NOMO-1 treated with dmso at 0.1 percent for 144 hours (cell line): ENCODE measurements around the gene WIZ.

Source experiments
- DNase-seq: peaks from one replicate; lab custom pipeline; 2025; ENCODE audit not compliant: unreplicated experiment; lab: John Stamatoyannopoulos, UW

WIZ gene

DNA sequence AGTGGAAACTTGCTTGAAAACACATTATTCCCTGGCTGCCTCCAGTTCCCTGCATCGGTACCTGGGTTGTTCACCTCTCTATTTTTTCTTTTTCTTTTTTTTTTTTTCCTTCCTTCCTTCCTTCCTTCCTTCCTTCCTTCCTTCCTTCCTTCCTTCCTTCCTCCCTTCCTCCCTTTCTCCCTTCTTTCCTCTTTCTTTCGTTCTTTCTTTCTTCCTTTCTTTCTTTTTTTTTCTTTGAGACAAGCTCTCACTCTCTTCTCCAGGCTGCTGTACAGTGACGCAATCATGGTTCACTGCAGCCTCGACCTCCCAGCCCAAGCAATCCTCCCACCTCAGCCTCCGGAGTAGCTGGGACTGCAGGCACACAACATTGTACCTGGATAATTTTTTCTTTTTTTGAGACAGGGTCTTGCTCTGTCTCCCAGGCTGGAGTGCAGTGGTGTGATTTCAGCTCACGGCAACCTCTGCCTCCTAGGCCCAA lies 18.0 kb upstream of the WIZ start:
- no peak for DNase-seq

GRCh38 chr19:15466851-15467733 lies 17.3 kb upstream of the WIZ start:
- DNase-seq: no peak

DNA sequence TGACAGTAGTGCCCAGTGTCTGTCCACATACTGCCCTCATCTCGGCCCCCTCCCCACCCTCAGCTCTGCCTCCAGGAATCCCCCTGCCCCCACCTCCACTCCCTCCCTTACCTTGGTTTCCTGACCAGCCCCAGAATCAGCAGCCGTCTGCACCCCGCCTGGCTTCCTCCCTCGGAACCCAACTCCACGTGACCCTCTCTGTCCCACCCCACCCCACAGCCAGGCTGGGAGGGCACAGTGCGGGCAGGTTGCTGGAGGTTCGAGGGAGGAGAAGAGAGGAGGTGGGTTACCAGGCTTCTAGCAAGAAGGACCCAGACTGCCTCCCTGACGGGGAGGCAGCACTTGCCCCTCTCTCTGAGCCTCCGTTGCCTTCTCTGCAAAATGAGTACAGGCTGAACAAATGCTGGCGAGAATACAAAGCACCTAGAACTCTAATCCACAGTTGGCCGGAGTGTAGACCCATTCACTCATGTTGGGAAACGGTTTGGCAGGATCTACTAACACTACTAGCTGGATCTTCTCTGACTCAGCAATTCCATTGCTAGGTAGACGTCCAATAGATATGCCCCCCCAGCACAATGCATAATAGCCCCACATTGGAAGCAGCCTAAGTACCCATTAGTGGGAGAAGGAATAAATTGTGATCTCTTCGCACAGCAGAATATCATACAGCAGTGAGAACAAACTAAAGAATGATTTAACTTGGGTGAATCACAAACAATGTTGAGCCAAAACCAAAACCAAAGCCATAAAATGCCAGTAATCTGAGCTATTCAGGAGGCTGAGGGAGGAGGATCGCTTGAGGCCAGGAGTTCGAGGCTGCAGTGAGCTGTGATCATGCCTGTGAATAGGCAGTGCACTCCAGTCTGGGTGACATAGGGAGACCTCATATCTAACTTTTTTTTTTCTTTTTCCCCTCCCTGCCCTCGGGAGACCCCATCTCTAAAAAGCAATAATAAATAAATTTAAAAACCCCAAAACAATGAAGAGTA lies 14.9 kb upstream of the WIZ start, which contains the start of gene RASAL3:
TSS of gene RASAL3 (minus strand) at position 151 of the 992 bp plus-strand sequence. CDS start 186 bp downstream, outside the sequence.
- DNase-seq: peak; percentile 10

- peak; percentile 58 for DNase-seq
Measured at GRCh38 chr19:15463861-15464371, 14.2 kb upstream of the WIZ start.

GRCh38 chr19:15461694-15462093 lies 11.9 kb upstream of the WIZ start:
- DNase-seq: no peak

DNA sequence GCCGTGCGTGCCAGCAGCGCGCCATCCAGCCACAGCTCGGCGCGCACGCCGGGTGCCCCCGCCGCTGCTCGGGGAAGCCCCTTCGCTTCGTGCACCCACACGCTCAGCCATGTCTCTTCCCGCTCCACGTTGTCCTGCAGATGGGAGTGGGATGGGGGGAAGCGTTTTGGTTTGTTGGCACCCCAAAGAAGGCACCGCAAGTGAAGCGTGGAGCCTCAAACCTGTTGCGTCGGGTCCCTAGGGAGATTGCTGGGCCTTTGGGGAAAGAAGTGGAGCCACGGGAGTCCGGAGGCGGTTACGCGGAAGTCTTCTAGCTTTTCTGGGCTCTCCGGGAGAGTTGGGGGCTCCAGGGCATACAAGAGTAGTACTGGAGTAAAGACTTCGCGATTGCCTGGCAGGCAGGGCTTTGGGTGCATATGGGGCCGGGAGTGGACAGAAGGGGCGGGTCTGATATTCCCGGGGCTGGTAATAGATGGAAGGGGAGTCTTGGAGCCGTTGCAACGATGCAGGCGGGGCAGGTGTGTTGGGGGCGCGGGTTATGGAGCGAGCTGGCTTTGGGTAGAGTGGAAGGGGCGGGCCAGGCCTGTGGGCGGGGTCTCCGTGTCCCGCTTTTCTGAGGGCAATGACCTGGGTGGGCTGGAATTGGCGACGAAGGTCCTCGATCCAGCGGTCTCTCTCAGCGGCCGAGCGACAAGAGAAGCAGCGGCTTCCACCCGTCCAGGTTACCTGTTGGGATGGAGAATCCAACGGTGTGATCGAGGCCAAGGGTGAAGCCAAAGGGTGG lies 8.1 kb upstream of the WIZ start:
- no peak for DNase-seq

- no peak for DNase-seq
Measured at GRCh38 chr19:15456871-15457700, 7.3 kb upstream of the WIZ start.

GRCh38 chr19:15456441-15456840 lies 6.7 kb upstream of the WIZ start:
- DNase-seq: no peak

DNA sequence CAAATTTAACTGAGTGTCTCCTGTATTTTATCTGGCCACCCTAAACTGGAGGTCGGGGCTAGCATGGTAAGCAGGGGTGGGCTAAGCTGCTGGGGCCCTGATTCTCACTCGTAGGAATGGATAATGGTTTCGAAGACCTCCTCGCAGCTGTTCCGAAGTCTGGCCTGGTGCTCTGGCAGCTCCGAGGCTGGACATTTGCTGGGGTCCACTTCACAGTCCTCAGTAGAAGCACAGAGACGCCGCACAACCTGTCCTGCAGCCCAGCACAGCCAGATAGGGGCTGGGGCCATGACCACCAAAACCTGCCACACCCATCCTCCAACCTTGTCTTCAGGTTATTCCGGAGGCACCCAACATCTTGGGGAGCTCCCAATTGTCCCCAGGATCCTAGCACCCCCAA lies 6.2 kb upstream of the WIZ start:
- no peak for DNase-seq

GRCh38 chr19:15453906-15454860 lies 4.4 kb upstream of the WIZ start:
- DNase-seq: no peak

GRCh38 chr19:15453091-15453578 lies 3.4 kb upstream of the WIZ start:
- DNase-seq: no peak

GRCh38 chr19:15452111-15453047 lies 2.6 kb upstream of the WIZ start:
- DNase-seq: no peak

- no peak for DNase-seq
Measured at GRCh38 chr19:15450528-15450890, 753 bp upstream of the WIZ start.

DNA sequence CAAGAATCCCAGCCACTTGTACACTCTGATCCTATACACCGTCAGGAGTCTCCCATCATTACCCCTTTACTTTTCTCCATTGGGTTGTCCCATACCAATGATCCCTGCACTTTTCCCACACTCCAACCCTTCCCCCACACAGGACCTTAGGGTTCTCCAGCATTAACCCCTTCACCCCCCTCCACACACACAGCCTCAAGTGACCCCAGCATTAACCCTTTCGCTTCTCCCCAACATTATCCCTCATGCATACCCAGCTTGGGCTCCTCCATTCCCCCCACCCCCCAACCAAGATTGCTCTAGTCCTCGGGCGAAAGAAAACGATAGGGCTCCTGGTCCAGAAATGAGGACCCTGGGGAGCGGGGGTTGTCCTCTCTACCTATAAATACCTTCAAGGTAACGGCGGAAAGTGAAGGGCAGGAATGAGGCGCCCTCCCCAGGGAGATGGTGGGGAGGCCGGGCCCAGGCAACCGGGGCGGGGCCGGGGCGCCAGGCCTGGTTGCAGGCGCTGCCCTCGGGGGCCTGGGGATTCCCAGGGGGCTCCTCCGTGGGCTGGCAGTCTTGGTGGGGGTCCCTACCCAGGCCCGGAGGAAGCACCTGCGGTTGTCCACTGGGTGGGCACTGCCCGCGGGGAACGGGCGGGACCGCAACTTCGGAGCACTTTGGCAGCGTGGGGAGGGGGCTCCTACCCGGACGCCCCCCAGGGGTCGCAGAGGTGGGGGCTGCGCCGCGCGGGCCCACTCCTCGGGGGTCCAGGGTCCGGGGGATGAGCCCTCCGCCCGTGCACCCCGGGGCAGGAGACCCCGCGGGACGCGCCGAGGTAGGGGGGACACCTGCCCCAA lies 757 bp downstream of the WIZ start:
- no peak for DNase-seq

DNA sequence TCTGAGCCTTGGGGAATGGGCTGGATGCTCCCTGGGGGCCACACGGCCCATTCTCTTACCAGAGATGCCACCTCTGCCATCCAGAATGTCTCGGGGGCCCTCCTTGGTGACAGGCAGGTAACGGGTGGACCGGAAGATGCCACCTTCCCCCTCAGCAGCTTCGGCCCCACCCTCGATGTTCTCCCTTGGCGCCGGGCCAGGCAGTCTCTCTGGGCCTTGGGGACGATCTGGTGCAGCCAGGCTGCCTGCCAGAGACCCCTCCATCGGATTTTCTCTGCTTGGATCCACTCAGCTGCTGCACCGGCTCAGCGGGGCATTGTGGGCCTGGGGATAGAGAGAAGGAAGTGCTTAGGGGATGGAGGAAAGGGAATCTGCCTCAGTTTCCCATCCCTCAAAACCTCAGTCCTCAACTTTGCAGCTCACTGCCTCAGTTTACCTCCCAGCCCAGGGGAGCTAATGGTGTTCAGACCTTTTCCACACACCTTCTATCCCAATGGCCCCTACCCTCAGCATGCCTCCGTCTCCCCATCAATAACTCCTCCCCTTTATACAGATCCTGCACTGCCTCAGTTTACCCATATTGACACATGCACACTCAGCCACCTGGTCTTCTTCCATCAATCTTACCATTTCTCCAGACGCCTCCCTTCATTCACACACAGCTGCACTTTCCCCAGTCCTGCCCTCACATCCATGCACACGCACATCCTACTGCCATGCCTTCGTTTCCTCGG lies 1.5 kb downstream of the WIZ start:
- no peak for DNase-seq

- no peak for DNase-seq
Measured at GRCh38 chr19:15447057-15447456, 2.7 kb downstream of the WIZ start.
